Measurements from ENCODE around the gene ACYP1. TPM values are rescaled to one million over a fixed set of nuclear protein-coding genes. Genes with fewer than 3 reads are reported as not detected.
A peak's percentile ranks its signal among the peaks of the same experiment; 100 is the strongest.

ACYP1 gene
- total RNA-seq, 1 donor from 2014 or later: 35.9 TPM

DNA sequence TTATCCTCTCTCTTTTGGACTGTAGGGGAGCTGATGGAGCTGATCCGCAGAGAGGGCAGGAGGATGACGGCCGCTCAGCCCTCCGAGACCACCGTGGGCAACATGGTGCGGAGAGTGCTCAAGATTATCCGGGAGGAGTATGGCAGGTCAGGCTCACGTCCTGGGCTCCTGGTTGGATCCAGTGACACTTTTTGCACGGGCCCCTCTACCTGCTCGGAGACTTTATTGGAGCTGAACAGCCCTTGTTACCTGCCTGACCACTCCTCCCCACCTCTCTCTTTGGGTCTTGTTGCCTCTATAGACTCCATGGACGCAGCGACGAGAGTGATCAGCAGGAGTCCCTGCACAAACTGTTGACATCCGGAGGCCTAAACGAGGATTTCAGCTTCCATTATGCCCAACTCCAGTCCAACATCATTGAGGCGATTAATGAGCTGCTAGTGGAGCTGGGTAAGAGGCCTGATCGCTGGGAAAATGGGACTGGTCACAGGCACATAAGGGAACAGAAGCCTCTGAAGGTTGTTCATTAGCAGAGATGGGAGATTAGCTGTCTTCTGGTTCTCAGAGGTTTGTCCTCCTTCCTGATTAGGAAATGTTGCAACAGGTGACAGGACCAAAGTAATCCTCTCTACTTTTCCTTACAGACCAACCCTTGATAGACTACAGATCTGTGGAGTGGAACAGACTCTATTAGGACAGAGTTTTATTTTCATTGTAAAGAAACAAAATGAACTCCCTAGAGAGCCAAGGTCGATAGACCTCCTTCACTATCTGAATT lies 60.4 kb downstream of the ACYP1 start:
- no peaks in the 10 kb centered on the region for H3K9me3 Mint-ChIP-seq
- peaks cover 2% of the 10 kb centered on the region for H3K27me3 Mint-ChIP-seq (ENCODE audit: low read depth)
- peaks cover 13% of the 10 kb centered on the region for H3K36me3 Mint-ChIP-seq (ENCODE audit: low read depth)
- TF ChIP-seq, protein P1, sequence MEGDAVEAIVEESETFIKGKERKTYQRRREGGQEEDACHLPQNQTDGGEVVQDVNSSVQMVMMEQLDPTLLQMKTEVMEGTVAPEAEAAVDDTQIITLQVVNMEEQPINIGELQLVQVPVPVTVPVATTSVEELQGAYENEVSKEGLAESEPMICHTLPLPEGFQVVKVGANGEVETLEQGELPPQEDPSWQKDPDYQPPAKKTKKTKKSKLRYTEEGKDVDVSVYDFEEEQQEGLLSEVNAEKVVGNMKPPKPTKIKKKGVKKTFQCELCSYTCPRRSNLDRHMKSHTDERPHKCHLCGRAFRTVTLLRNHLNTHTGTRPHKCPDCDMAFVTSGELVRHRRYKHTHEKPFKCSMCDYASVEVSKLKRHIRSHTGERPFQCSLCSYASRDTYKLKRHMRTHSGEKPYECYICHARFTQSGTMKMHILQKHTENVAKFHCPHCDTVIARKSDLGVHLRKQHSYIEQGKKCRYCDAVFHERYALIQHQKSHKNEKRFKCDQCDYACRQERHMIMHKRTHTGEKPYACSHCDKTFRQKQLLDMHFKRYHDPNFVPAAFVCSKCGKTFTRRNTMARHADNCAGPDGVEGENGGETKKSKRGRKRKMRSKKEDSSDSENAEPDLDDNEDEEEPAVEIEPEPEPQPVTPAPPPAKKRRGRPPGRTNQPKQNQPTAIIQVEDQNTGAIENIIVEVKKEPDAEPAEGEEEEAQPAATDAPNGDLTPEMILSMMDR (conservative IDR thresholded peaks at IDR 0.05): no peak
- peaks cover 23% of the 10 kb centered on the region for H3K4me1 Mint-ChIP-seq
- H3K4me3 Mint-ChIP-seq: peak overlapping the region; percentile 99
- DNase-seq (ENCODE audit: low read depth, low spot score): no peak
- H3K27ac Mint-ChIP-seq (ENCODE audit: unreplicated experiment): peak overlapping the region; percentile 91

Other genes with a start within 250 kb of the ACYP1 start
- not detected in 2 replicates for gene PROX2, start 187.9 kb downstream of the ACYP1 start, total RNA-seq
- gene DLST, start 182.1 kb downstream of the ACYP1 start, total RNA-seq: 92.9 and 97.4 TPM in 2 replicates
- gene RPS6KL1, start 140.8 kb downstream of the ACYP1 start, total RNA-seq: 13.9 and 14.1 TPM in 2 replicates
- gene PGF, start 108.4 kb downstream of the ACYP1 start, total RNA-seq: 2.9 and 3.9 TPM in 2 replicates
- gene EIF2B2, start 61.1 kb downstream of the ACYP1 start, total RNA-seq: 50.5 TPM in 2 replicates
- 27.7 and 34.2 TPM in 2 replicates for gene MLH3, start 12.6 kb downstream of the ACYP1 start, total RNA-seq
- gene ZC2HC1C, start 5.6 kb upstream of the ACYP1 start, total RNA-seq: 1.3 and 1.9 TPM in 2 replicates
- 109 and 113 TPM in 2 replicates for gene NEK9, start 63.0 kb upstream of the ACYP1 start, total RNA-seq
- 178 and 186 TPM in 2 replicates for gene TMED10, start 112.6 kb upstream of the ACYP1 start, total RNA-seq
- 3.8 and 5.8 TPM in 2 replicates for gene FOS, start 214.8 kb upstream of the ACYP1 start, total RNA-seq